Natural killer cell (primary cell): ENCODE measurements around the gene SLC38A11. TPM values are rescaled to one million over a fixed set of nuclear protein-coding genes. Genes with fewer than 3 reads are reported as not detected.
A peak's percentile ranks its signal among the peaks of the same experiment; 100 is the strongest.
"Not testable (repeated sequence)": the region's sequence is repeated elsewhere in the genome, so short reads cannot be mapped to it uniquely, and the experiment has no call there.

ENCODE experiments used
- ATAC-seq, 3 donors: fragments of 150-1000 bp in 2 of 3; fragments of 200-7000 bp in 1 of 3; cut with Tn5 transposase; 1 replicate in 1 of 3; 2 replicates in 2 of 3; pipeline ENCODE4 v1.10.0; 2021; ENCODE audit warnings: mild to moderate bottlenecking in 2 of 3, moderate library complexity in 2 of 3
- DNase-seq, 2 donors: peaks; one replicate each; pipeline versions ENCODE4 v3.0.0 to v3.0.0-alpha.2; 2013 to 2021; ENCODE audit warnings: mixed read lengths in 1 of 2
- H3K27ac ChIP-seq: one replicate; pipeline ENCODE4 v1.5.1; 2013; ENCODE audit warnings: mild to moderate bottlenecking, low read length
- H3K27me3 ChIP-seq: one replicate; pipeline ENCODE4 v1.6.1; 2013; ENCODE audit warnings: low read length; ENCODE audit not compliant: control insufficient read depth, insufficient read depth
- H3K36me3 ChIP-seq: one replicate; pipeline ENCODE4 v1.6.1; 2013; ENCODE audit warnings: low read length; ENCODE audit not compliant: control insufficient read depth, insufficient read depth
- H3K4me1 ChIP-seq: one replicate; pipeline ENCODE4 v1.6.1; 2013; ENCODE audit warnings: low read length; ENCODE audit not compliant: control insufficient read depth, insufficient read depth
- H3K4me3 ChIP-seq: one replicate; pipeline ENCODE4 v1.5.1; 2013; ENCODE audit warnings: low read length
- H3K9me3 ChIP-seq: one replicate; pipeline ENCODE4 v1.6.1; 2013; ENCODE audit warnings: low read length; ENCODE audit not compliant: control insufficient read depth, insufficient read depth
- H3K27ac Mint-ChIP-seq, 2 donors: one replicate each; pipeline ENCODE4 v1.8.0; 2022; ENCODE audit warnings: mild to moderate bottlenecking in 2 of 2, mixed read lengths in 2 of 2, moderate library complexity in 1 of 2
- H3K27me3 Mint-ChIP-seq, 2 donors: one replicate each; pipeline ENCODE4 v1.8.0; 2022; ENCODE audit warnings: low read depth in 2 of 2, mixed read lengths in 2 of 2
- H3K36me3 Mint-ChIP-seq: one replicate; pipeline ENCODE4 v1.8.0; 2022; ENCODE audit warnings: mixed read lengths
- H3K4me1 Mint-ChIP-seq, 2 donors: one replicate each; pipeline ENCODE4 v1.8.0; 2022; ENCODE audit warnings: mixed read lengths in 2 of 2
- H3K4me3 Mint-ChIP-seq: one replicate; pipeline ENCODE4 v1.8.0; 2022; ENCODE audit warnings: mild to moderate bottlenecking, moderate library complexity, mixed read lengths
- H3K9me3 Mint-ChIP-seq, 2 donors: one replicate each; pipeline ENCODE4 v1.8.0; 2022; ENCODE audit warnings: mixed read lengths in 2 of 2
- WGBS: methylation state at CpG from one replicate; pipeline ENCODE4 v1.1.7; 2013; ENCODE audit warnings: missing lambda C conversion rate; ENCODE audit not compliant: insufficient coverage; 5-methylcytosine and 5-hydroxymethylcytosine counted together
- intact Hi-C: fragments of 100-400 bp; cut with micrococcal nuclease; formaldehyde crosslinking; loops from one replicate; pipeline ENCODE4 v1.14.2; 2022
- total RNA-seq, 4 donors: library from RNA; stranded (reverse); fragments of 120-200 nt in 1 of 4; gene quantifications; one replicate each; pipeline versions ENCODE4 v1.2.3 to v1.2.4, GENCODE V29; 2013 to 2022
- TF ChIP-seq, protein P1 (sequence below): fragments of 200-600 bp; IDR thresholded peaks from one replicate; pipeline ENCODE4 v1.8.0; 2022; ENCODE audit warnings: antibody characterized with exemption

Gene SLC38A11, protein sequence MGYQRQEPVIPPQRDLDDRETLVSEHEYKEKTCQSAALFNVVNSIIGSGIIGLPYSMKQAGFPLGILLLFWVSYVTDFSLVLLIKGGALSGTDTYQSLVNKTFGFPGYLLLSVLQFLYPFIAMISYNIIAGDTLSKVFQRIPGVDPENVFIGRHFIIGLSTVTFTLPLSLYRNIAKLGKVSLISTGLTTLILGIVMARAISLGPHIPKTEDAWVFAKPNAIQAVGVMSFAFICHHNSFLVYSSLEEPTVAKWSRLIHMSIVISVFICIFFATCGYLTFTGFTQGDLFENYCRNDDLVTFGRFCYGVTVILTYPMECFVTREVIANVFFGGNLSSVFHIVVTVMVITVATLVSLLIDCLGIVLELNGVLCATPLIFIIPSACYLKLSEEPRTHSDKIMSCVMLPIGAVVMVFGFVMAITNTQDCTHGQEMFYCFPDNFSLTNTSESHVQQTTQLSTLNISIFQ
- under 1 TPM in 1 of 3 donors, not detected in 2; 0.66 TPM for total RNA-seq
- total RNA-seq (2013): 7.8 TPM

GRCh38 chr2:164954954-164955701 is at the start of gene SLC38A11:
Gene SLC38A11, minus strand, starts transcription at chr2:164955525. Its CDS starts 278 bp downstream, at chr2:164955247.
- TF ChIP-seq, protein P1, sequence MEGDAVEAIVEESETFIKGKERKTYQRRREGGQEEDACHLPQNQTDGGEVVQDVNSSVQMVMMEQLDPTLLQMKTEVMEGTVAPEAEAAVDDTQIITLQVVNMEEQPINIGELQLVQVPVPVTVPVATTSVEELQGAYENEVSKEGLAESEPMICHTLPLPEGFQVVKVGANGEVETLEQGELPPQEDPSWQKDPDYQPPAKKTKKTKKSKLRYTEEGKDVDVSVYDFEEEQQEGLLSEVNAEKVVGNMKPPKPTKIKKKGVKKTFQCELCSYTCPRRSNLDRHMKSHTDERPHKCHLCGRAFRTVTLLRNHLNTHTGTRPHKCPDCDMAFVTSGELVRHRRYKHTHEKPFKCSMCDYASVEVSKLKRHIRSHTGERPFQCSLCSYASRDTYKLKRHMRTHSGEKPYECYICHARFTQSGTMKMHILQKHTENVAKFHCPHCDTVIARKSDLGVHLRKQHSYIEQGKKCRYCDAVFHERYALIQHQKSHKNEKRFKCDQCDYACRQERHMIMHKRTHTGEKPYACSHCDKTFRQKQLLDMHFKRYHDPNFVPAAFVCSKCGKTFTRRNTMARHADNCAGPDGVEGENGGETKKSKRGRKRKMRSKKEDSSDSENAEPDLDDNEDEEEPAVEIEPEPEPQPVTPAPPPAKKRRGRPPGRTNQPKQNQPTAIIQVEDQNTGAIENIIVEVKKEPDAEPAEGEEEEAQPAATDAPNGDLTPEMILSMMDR: no peak
- H3K36me3 ChIP-seq: no peaks in the 10 kb centered on the region
- Mint-ChIP-seq H3K27ac (no peak within 1 kb of the TSS), H3K36me3 (no peaks in the 10 kb centered on the region), H3K4me1 (no peaks in the 10 kb centered on the region), H3K9me3 (no peaks in the 10 kb centered on the region), H3K4me3 (no peak within 1 kb of the TSS), H3K27me3 (peaks cover 23 to 24% of the 10 kb centered on the region in 2 donors)
- no peak within 1 kb of the TSS for H3K4me3 ChIP-seq
- DNase-seq: no peak
- peaks cover 5% of the 10 kb centered on the region for H3K27me3 ChIP-seq
- peak in 2 of 3 donors; percentile 47 to 74 for ATAC-seq
- intact Hi-C loops: no loop called here
- H3K9me3 ChIP-seq: no peaks in the 10 kb centered on the region
- H3K27ac ChIP-seq: no peak within 1 kb of the TSS
- 31% methylated on average over 32 of the region's 34 CpGs for WGBS
- peaks cover 5% of the 10 kb centered on the region for H3K4me1 ChIP-seq

DNA sequence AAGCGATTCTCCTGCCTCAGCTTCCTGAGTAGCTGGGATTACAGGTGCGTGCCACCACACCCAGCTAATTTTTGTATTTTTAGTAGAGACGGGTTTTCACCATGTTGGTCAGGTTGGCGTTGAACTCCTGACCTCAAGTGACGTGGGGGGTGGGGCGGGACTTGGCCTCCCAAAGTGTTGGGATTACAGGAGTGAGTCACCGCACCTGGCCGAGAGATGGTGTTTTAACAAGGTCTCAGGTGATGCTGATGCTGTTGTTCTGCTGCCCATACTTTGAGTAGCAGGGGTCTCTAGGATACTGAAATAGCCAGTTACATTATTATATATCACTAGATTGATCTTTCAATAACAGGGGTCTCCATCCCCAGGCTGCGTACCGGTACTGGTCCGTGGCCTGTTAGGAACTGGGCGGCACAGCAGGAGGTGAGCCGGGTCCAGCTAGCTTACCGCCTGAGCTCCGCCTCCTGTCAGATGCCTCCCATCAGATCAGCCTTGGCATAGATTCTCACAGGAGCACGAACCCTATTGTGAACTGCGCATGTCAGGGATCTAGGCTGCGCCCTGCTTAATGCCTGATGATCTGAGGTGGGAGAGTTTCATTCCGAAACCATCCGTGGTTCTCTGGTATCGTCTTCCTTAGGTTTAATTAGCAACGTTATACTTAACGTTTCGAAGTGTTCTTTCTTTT is 48.3 kb upstream of the SLC38A11 start:
- DNase-seq (no peak), ATAC-seq (no peak)
- no peak overlapping the region for H3K4me3 ChIP-seq
- intact Hi-C loops: no loop called here
- Mint-ChIP-seq H3K27ac (no peak overlapping the region), H3K4me3 (no peak overlapping the region), H3K9me3 (no peaks in the 10 kb centered on the region), H3K27me3 (peaks cover 14 to 41% of the 10 kb centered on the region in 2 donors), H3K4me1 (no peaks in the 10 kb centered on the region), H3K36me3 (no peaks in the 10 kb centered on the region)
- 91% methylated on average over 24 of the region's 24 CpGs for whole genome bisulfite sequencing
- no peaks in the 10 kb centered on the region for H3K9me3 ChIP-seq
- H3K27ac ChIP-seq: no peak overlapping the region
- TF ChIP-seq, protein P1: no peak
- no peaks in the 10 kb centered on the region for H3K27me3 ChIP-seq
- no peaks in the 10 kb centered on the region for H3K36me3 ChIP-seq
- H3K4me1 ChIP-seq: no peaks in the 10 kb centered on the region

GRCh38 chr2:165002638-165003037 is 47.3 kb upstream of the SLC38A11 start:
- H3K4me1 ChIP-seq: no peaks in the 10 kb centered on the region
- WGBS: no CpG with 5 or more reads among the region's 1 CpG
- DNase-seq: no peak

GRCh38 chr2:164994664-164995299 is 39.5 kb upstream of the SLC38A11 start:
- H3K9me3 ChIP-seq, H3K27ac Mint-ChIP-seq, H3K4me3 Mint-ChIP-seq, ATAC-seq, H3K27me3 Mint-ChIP-seq, H3K36me3 ChIP-seq, H3K27me3 ChIP-seq, H3K4me3 ChIP-seq, H3K36me3 Mint-ChIP-seq, DNase-seq, H3K9me3 Mint-ChIP-seq, H3K27ac ChIP-seq: not testable (repeated sequence)
- H3K4me1 Mint-ChIP-seq: peaks cover 32 to 34% of the 10 kb centered on the region in 2 donors
- intact Hi-C loops: loop anchor here (5.0 to 10.0 kb wide), 2 partner anchors 700 to 1133 kb away; partner anchors contain the start of gene SCN1A
- 96% methylated on average over 43 of the region's 43 CpGs for WGBS
- peaks cover 22% of the 10 kb centered on the region for H3K4me1 ChIP-seq

More at GRCh38 chr2:165002638-165003037, 47.3 kb upstream of the SLC38A11 start:
- Mint-ChIP-seq H3K9me3 (no peaks in the 10 kb centered on the region), H3K4me3 (no peak overlapping the region), H3K4me1 (no peaks in the 10 kb centered on the region), H3K27me3 (peaks cover 14 to 35% of the 10 kb centered on the region in 2 donors), H3K36me3 (no peaks in the 10 kb centered on the region), H3K27ac (no peak overlapping the region)
- intact Hi-C loops: no loop called here
- no peaks in the 10 kb centered on the region for H3K27me3 ChIP-seq
- TF ChIP-seq, protein P1: no peak
- no peak overlapping the region for H3K4me3 ChIP-seq
- ATAC-seq: no peak
- H3K36me3 ChIP-seq: no peaks in the 10 kb centered on the region
- no peak overlapping the region for H3K27ac ChIP-seq
- no peaks in the 10 kb centered on the region for H3K9me3 ChIP-seq
